NCI-H2107 (cell line): ENCODE data around the gene SIK3.
"Not testable (repeated sequence)": the region's sequence is repeated elsewhere in the genome, so short reads cannot be mapped to it uniquely, and the experiment has no call there.

Experiments
- DNase-seq: peaks from one replicate; lab custom pipeline; 2025; lab: John Stamatoyannopoulos, UW

SIK3 gene

GRCh38 chr11:117098269-117099232, at the start of gene SIK3:
TSS of gene SIK3 (minus strand) at chr11:117098428. CDS start at chr11:117098415, 13 bp downstream.
- peak; percentile 87 for DNase-seq

DNA sequence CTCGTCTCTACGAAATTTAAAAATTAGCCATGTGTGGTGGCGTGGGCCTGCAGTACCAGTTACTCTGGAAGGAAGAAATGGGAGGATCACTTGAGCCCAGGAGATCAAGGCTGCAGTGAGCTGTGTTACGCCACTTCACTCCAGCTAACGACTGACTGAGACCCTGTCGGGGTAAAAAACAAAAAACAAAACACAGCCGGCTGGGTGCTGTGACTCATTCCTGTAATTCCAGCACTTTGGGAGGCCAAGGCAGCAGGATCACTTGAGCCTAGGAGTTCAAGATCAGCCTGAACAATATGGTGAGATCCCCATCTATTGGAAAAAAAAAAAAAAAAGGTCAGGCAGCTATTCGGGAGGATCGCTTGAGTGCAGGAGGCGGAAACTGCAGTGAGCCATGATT, 48.3 kb upstream of the SIK3 start:
- no peak for DNase-seq

DNA sequence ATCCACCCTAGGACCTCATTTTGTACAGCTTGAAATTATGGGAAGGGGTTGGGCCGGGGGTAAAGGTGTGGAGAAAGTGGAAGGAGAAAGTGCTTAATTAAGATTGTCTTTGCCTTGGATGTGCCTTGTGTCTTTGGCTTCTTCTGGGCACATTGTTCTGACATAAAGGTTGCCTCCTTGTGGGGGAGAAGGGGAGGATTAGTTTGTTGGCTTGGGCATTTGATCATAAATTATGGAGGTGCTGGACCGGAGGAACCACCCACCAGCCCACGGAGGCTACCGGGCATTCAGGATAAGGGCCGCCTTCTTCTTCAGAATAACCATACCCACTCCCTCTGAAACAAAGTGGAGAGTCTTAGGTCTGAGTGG, 47.1 kb upstream of the SIK3 start:
- DNase-seq = no peak

- DNase-seq = no peak
These were observed 46.5 kb upstream of the SIK3 start for GRCh38 chr11:117144477-117145392.

DNA sequence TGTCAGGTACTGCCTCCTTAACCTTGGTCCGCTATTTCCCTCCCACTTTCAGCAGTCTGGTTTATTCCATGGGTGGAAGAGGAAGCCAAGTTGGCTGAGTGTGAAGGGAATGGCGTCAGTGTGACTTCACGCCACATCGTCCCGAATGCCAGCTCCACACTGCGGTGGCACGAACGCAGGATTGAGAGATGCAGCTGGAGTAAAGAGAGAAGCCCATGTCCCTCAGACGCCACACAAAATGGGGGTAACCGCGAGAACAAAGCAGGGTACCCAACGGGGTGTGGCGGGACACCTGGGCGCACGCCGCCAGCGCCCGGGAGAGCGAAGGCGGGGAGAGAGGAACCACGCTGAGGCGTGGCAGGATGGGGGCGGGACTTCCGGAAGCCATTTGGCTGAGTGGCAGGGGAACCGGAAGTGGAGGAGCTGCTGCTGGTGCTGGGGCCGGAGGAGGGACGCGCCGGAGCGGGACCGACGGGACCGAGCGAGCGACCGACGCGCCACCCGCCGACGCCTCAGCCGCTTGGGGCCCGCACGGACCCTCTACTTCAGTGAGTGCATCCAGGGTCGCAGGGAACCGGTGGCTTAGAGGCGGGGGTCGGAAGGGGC, 45.7 kb upstream of the SIK3 start, which contains the start of gene PAFAH1B2:
Gene PAFAH1B2, plus strand, starts transcription at position 417 of the 606 bp plus-strand sequence. CDS start 8,161 bp downstream, outside the sequence.
- DNase-seq = peak; percentile 83

DNA sequence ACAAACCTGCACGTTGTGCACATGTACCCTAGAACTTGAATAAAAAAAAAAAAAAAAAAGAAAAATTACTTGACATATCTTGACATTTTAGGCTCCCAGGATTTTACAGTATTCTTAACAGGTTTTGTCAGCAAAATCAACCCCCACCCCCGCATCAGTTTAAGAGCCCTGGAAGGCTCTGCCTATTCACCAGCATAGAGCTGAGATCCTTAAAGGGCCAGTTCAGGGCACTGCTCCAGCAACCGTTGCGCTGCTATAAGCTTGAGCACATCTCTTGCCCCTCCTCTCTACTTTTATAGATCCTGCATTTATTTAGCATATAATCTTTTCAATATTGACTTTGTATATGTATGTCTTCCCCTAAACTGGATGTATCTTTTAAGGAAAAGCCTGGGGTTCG, 45.2 kb upstream of the SIK3 start:
- no peak for DNase-seq

DNA sequence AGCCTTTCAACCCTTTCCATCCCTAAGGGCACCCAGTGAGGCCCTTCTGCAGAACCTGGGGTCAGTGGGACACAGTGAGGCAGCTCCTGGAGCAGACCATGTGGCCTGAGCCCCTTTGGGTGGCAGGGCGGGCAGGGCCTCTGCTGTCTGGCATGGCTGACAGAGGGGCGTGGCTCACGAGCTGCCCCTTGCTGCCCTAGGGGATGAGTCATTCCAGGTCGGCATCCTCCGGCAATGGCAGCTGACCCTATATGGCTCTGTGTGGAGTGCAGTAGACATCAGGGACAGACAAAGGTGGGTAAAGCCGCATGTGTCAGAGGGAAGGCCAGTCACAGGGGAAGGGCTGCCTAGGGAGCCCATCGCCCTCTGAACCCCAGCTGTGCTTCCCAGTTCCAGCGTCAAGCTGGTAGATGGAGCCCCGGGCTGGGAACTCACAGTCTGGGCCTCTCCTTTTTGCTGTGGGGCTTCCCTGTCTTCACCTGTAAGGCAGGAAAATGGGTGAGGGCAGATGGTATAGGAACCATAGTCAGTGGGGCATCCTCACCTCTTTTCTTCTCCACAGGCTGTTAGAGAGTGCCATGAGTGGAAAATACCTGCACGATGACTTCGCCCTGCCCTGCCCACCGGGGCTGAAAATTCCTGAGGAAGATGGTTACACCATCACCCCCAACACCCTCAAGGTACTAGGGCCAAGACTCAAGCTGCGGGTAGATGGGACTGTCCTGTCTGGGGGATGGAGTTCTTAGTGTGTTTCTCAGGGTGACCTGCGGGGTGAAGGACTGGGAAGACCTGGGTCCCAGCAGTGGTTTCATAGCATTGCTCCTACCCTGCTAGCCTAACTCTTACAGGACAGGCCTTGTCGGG, 39.2 kb upstream of the SIK3 start:
- not testable (repeated sequence) for DNase-seq

DNA sequence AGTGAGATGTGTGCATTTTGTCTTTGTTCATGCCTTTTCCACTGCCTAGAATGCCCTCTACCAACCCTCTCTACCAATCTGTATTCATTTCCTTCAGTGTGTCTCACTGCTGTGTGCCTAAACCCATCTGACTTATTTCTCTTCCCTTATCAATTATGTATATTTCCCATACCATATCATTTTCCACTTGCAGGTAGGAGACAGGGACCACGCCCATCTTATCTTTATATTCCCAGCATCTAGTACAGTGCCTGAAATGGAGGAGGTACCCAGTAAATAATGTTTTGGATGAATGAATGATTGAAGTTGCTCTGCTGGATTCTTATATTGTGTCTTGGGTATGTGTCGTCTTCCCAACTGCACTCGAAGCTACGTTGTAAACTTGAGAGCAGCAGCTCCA, 36.8 kb upstream of the SIK3 start:
- DNase-seq = not testable (repeated sequence)

- no peak for DNase-seq
These were observed 36.2 kb upstream of the SIK3 start for GRCh38 chr11:117134431-117134830.

- DNase-seq = no peak
These were observed 32.7 kb upstream of the SIK3 start for GRCh38 chr11:117130879-117131278.

DNA sequence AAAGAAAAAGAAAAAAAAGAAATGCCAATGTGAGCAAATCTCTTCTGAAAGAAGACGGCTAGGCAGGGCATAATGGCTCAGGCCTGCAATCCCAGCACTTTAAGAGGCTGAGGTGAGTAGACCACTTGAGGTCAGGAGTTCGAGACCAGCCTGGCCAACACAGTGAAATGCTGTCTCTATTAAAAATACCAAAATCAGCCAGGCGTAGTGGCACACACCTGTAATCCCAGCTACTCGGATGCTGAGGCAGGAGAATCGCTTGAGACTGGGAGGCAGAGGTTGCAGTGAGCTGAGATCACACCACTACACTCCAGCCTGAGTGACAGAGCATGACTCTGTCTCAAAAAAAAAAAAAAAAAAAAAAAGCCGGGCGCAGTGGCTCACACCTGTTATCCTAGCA, 32.2 kb upstream of the SIK3 start:
- not testable (repeated sequence) for DNase-seq

DNA sequence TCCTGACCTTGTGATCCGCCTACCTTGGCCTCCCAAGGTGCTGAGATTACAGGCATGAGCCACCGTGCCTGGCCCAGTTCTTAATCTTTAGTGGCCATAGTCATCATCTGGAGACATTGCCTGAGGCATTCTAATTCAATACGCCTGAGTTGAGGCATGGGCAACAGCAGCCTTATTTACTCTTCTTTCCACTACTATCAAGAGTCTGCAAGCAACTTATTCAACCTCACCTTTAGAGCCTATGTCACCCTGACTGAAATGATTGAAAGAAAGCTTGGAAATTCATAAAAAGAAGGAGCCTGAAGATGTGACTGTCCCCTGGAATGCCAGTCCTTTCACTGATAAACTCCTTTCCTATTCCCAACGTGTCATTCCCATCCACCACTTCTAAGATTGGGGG, 30.1 kb upstream of the SIK3 start:
- DNase-seq = no peak

DNA sequence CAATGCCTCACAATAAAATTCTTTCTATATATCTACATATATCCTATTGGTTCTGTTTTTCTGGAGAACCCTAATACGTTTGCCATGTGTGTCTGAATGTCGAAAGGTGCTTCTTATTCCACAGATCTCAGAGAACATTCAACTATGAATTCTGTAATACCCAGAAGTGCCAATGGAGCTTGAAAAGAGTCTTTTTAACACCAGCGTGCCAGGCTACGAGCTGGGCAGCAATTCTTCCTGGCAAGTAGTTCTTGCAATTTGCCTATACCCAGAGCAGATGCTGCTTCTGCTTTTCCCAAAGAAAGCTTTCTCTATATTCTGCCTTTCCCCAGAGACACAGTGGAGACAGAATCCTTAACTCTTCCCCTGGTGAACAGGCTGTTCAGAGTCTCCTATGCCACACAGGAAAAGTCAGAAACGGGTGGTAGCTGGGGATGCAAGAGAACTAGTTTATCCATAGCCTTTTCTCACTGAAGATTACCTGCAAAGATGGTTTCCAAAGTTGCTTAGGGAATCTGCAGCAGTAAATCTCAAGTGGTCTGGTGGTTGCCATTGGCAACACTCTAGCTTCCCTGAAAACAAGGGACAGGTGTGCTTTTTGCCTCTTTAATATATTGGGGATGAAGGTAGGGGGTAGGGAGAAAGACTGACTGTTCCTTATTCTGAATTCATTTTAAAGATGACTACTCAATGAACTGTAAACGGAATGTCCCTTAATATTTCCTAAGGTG, 29.1 kb upstream of the SIK3 start:
- DNase-seq = no peak

DNA sequence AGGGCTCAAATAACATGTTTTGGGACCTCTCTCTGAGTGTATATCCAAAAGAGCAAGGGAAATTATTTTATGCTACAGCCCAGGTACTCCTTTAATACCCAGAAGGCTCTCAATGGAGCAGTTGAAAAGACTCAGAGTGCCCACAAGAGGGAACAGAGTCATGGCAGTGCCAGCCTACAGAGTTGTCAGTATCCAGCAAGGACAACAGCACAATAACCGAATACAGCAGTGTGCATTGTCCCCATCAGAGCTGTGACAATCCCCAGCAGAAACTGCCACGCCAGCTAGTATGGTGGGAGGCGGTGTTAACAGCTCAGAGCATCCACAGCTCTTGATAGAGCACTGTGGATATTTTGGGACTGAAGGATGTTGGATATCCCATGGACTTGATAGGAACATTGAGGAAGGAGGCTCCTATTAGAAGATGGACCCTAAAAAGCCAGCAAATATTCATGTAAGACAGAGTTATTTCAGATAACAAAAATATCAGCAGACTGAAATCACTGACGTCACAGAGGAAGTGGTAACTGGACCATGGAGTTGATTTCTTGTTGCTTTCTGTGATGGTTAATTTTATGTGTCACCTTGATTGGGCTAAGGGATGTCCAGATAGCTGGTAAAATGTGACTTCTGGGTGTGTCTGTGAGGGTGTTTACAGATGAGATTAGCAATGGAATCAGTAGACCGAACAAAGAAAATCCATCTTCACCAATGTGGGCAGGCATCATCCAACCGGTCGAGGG, 28.2 kb upstream of the SIK3 start:
- DNase-seq = no peak

- no peak for DNase-seq
These were observed 24.3 kb upstream of the SIK3 start for GRCh38 chr11:117122556-117122955.

DNA sequence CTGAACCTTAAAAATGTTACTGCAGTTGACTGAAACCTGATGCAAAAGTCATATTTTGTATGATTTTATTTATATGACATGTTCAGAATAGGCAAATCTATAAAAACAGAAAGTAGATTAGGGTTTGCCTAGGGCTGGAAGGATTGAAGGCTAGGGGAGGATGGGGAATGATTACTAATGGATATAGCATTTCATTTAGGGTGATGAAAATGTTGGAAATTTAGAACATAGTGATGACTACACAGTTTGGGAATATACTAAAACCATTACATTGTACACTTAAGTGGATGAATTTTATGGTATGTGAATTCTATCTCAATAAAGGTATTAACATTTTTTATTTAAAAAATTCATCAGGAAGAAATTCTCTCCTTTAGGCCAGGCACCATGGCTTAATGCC, 22.9 kb upstream of the SIK3 start:
- no peak for DNase-seq

DNA sequence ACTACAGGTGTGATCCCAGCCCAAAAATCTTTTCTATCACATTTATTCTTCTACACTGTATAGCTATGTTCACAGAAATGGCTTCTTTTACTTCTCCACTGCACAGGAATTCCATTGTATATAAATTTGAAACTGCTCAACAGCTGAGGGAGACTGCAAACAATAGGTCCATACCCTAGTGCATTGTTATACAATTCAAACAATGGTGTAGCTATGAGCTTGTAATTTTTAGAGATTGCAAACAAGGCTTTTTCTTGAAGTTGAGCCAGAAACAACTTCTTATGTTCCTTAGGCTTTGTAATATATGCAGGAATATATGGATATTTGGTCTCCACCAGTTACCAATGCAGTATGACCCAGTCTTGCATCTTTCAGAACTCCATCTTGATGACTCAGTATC, 19.5 kb upstream of the SIK3 start:
- DNase-seq = no peak

DNA sequence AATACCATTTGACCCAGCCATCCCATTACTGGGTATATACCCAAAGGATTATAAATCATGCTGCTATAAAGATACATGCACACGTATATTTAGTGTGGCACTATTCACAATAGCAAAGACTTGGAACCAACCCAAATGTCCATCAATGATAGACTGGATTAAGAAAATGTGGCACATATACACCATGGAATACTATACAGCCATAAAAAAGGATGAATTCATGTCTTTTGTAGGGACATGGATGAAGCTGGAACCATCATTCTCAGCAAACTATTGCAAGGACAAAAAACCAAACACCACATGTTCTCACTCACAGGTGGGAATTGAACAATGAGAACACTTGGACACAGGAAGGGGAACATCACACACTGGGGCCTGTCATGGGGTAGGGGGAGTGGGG, 14.7 kb upstream of the SIK3 start:
- not testable (repeated sequence) for DNase-seq

DNA sequence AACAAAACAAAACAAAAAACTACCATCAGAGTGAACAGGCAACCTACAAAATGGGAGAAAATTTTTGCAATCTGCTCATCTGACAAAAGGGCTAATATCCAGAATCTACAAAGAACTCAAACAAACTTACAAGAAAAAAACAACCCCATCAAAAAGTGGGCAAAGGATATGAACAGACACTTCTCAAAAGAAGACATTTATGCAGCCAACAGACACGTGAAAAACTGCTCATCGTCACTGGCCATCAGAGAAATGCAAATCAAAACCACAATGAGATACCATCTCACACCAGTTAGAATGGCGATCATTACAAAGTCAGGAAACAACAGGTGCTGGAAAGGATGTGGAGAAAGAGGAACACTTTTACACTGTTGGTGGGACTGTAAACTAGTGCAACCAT, 14.3 kb upstream of the SIK3 start:
- DNase-seq = not testable (repeated sequence)
